Measurements from ENCODE around the gene KLF2. TPM values are rescaled to one million over a fixed set of nuclear protein-coding genes. Genes with fewer than 3 reads are reported as not detected.

Gene KLF2
- total and polyA plus RNA-seq, 8 donors, result 9.5 to 107 (median 59.3) TPM

DNA sequence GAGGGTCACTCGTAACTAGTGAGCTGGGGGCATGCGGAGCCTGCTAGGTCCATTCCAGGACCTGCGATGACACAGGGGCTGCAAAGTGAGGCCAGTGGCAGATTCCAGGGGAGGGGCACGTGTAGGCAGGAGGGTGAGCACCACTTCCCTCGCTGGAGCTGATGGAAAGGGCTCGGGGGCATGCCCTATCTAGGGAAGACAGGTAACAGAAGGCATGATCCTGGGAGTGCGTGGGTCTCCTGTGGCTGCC is 51.2 kb downstream of the KLF2 start:
- Histone ChIP-seq H3K9me3 (no peaks in the 10 kb centered on the region), H3K27me3 (no peaks in the 10 kb centered on the region), H3K36me3 (peaks cover 17 to 60% (median 41%) of the 10 kb centered on the region in 4 donors), H3K27ac (no peak overlapping the region), H3K4me3 (no peak overlapping the region), H3K4me1 (peaks cover 35 to 44% (median 36%) of the 10 kb centered on the region in 4 donors)
- WGBS, 5 donors, result 79 to 97% (median 95%) methylated on average over 6 to 7 of the region's 7 CpGs
- intact Hi-C loops (cut with DNase I; ENCODE audit: low total_unique reads), result no loop called here
- DNase-seq, result no peak
- no peak for TF ChIP-seq POLR2AphosphoS5 (IDR thresholded peaks at IDR 0.05)

DNA sequence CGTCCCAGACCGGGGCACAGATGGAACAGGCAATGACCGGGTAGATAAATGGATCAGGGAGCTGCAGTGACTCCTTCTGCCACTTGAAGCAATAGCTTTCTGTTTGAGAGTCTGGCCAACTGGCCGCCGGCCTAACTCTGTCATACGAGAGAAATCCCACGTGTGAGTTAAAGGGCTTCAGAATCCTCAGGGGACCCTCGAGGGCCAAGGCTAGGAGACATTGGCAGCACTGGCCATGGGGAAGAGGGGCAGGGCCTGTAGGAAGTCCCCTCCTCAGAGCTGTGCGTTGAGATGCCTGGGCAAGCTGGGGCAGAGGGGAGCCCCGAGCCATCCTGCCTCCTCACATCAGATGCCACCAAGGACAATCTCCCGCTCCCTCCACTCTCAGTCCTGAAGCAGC is 51.6 kb downstream of the KLF2 start:
- peaks cover 17 to 62% (median 44%) of the 10 kb centered on the region in 4 donors for H3K36me3 ChIP-seq
- H3K9me3 ChIP-seq, result no peaks in the 10 kb centered on the region
- H3K4me1 ChIP-seq, result peaks cover 32 to 43% (median 33%) of the 10 kb centered on the region in 4 donors
- DNase-seq, result no peak
- 71 to 90% (median 85%) methylated on average over 11 of the region's 11 CpGs for WGBS, 5 donors
- no peak for TF ChIP-seq POLR2A (IDR thresholded peaks at IDR 0.05)
- no peak for TF ChIP-seq POLR2AphosphoS5 (IDR thresholded peaks at IDR 0.05)
- TF ChIP-seq EP300 (IDR thresholded peaks at IDR 0.05), result no peak
- TF ChIP-seq, protein P1, sequence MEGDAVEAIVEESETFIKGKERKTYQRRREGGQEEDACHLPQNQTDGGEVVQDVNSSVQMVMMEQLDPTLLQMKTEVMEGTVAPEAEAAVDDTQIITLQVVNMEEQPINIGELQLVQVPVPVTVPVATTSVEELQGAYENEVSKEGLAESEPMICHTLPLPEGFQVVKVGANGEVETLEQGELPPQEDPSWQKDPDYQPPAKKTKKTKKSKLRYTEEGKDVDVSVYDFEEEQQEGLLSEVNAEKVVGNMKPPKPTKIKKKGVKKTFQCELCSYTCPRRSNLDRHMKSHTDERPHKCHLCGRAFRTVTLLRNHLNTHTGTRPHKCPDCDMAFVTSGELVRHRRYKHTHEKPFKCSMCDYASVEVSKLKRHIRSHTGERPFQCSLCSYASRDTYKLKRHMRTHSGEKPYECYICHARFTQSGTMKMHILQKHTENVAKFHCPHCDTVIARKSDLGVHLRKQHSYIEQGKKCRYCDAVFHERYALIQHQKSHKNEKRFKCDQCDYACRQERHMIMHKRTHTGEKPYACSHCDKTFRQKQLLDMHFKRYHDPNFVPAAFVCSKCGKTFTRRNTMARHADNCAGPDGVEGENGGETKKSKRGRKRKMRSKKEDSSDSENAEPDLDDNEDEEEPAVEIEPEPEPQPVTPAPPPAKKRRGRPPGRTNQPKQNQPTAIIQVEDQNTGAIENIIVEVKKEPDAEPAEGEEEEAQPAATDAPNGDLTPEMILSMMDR (IDR thresholded peaks at IDR 0.05), result no peak
- intact Hi-C loops (cut with DNase I; ENCODE audit: low total_unique reads), result no loop called here
- H3K27ac ChIP-seq, result peak overlapping the region in 2 of 5 donors; percentile 6 to 11
- H3K27me3 ChIP-seq, result no peaks in the 10 kb centered on the region
- H3K4me3 ChIP-seq, result no peak overlapping the region

DNA sequence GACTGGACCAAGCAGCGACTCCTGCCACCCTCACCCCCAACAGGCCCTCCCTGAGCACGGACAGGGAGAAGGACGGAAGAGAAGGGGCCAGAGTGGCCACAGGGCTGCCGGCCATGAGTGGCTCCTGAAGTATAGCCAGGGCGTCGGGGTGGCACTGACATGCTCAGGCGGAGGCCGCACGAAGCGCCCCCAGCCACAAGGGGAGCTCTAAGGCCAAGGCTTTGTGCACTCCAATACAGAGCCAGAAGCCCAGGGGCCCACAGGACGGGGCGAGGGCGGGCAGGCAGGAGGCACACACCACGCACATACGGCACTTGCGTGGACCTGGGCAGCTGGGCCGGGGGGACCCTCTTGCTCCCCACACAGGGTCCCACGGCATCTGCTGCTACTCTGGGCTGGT is 52.0 kb downstream of the KLF2 start:
- Histone ChIP-seq H3K27ac (peak overlapping the region in 2 of 5 donors; percentile 6 to 11), H3K36me3 (peaks cover 17 to 62% (median 48%) of the 10 kb centered on the region in 4 donors), H3K4me1 (peaks cover 28 to 43% (median 29%) of the 10 kb centered on the region in 4 donors), H3K27me3 (no peaks in the 10 kb centered on the region), H3K9me3 (no peaks in the 10 kb centered on the region), H3K4me3 (no peak overlapping the region)
- 81 to 93% (median 88%) methylated on average over 4 to 18 of the region's 18 CpGs for WGBS, 5 donors
- TF ChIP-seq, protein P1 (IDR thresholded peaks at IDR 0.05), result peak in 2 of 7 experiments; percentile 13 to 17
- TF ChIP-seq EP300 (IDR thresholded peaks at IDR 0.05), result no peak
- intact Hi-C loops (cut with DNase I; ENCODE audit: low total_unique reads), result no loop called here
- DNase-seq, result peak in 1 of 2 donors; percentile 57

DNA sequence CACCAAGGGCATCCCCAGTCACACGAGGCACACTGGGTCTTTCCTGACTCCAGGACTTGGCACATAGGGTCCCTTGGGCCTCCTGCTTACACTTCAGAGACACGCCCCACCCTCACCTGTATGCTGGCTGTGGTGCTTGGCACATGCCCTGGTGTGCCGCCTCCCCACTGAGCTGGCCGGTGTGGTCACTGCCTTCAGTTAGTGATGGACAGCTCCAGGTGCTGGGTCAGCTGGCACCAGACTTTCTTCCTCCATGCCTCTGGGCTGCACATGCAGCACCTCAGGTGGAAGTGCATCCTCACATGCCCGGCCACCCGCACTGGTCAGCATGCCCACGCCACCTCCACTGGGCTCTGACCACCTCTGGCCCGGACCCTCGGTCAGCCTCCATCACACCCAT is 52.9 kb downstream of the KLF2 start:
- TF ChIP-seq, protein P1 (IDR thresholded peaks at IDR 0.05), result no peak
- no peak for TF ChIP-seq POLR2AphosphoS5 (IDR thresholded peaks at IDR 0.05)
- TF ChIP-seq POLR2A (IDR thresholded peaks at IDR 0.05), result no peak
- TF ChIP-seq EP300 (IDR thresholded peaks at IDR 0.05), result no peak
- 75 to 90% (median 80%) methylated on average over 6 to 9 of the region's 9 CpGs for WGBS, 5 donors
- no peaks in the 10 kb centered on the region for H3K9me3 ChIP-seq
- no peak overlapping the region for H3K27ac ChIP-seq
- H3K4me3 ChIP-seq, result no peak overlapping the region
- DNase-seq, result no peak
- no peaks in the 10 kb centered on the region for H3K27me3 ChIP-seq
- H3K36me3 ChIP-seq, result peaks cover 17 to 62% (median 51%) of the 10 kb centered on the region in 4 donors
- intact Hi-C loops (cut with DNase I; ENCODE audit: low total_unique reads), result no loop called here
- peaks cover 19 to 40% (median 22%) of the 10 kb centered on the region in 4 donors for H3K4me1 ChIP-seq

Other genes starting within 250 kb of the KLF2 start
- gene TPM4, start 248.3 kb upstream of the KLF2 start, total RNA-seq, result 100 to 1,000 TPM; 167 to 609 (median 275) TPM
- gene TPM4, start 248.3 kb upstream of the KLF2 start, polyA plus RNA-seq, result 100 to 1,000 TPM; 185 to 475 (median 427) TPM
- gene RAB8A, start 212.9 kb upstream of the KLF2 start, total RNA-seq, result 10 to 100 TPM in 3 of 5 donors, 1 to 10 TPM in 2; 1.8 to 49.4 (median 11.2) TPM
- 10 to 100 TPM; 25.4 to 63.4 (median 39.4) TPM for gene RAB8A, start 212.9 kb upstream of the KLF2 start, polyA plus RNA-seq
- 10 to 100 TPM in 3 of 5 donors, 1 to 10 TPM in 2; 6.2 to 24.5 (median 10.6) TPM for gene HSH2D, start 181.1 kb upstream of the KLF2 start, total RNA-seq
- 10 to 100 TPM in 1 of 3 donors, 1 to 10 TPM in 2; 8.2 to 17.7 (median 8.2) TPM for gene HSH2D, start 181.1 kb upstream of the KLF2 start, polyA plus RNA-seq
- not detected for gene CIB3, start 151.3 kb upstream of the KLF2 start, total RNA-seq
- not detected for gene CIB3, start 151.3 kb upstream of the KLF2 start, polyA plus RNA-seq
- 100 to 1,000 TPM in 2 of 5 donors, 10 to 100 TPM in 2, 1 to 10 TPM in 1; 8.2 to 175 (median 61.0) TPM for gene FAM32A, start 139.4 kb upstream of the KLF2 start, total RNA-seq
- 100 to 1,000 TPM in 2 of 3 donors, 10 to 100 TPM in 1; 77.5 to 145 (median 102) TPM for gene FAM32A, start 139.4 kb upstream of the KLF2 start, polyA plus RNA-seq
- 10 to 100 TPM in 4 of 5 donors, 1 to 10 TPM in 1; 2.0 to 92.4 (median 27.1) TPM for gene AP1M1, start 126.9 kb upstream of the KLF2 start, total RNA-seq
- gene AP1M1, start 126.9 kb upstream of the KLF2 start, polyA plus RNA-seq, result 10 to 100 TPM; 24.2 to 32.8 (median 30.4) TPM
- 10 to 100 TPM; 17.7 to 67.7 (median 26.1) TPM for gene EPS15L1, start 147.1 kb downstream of the KLF2 start, total RNA-seq
- gene EPS15L1, start 147.1 kb downstream of the KLF2 start, polyA plus RNA-seq, result 10 to 100 TPM; 15.6 to 20.2 (median 16.2) TPM
- not detected for gene CALR3, start 171.3 kb downstream of the KLF2 start, total RNA-seq
- gene CALR3, start 171.3 kb downstream of the KLF2 start, polyA plus RNA-seq, result not detected
- gene C19orf44, start 171.6 kb downstream of the KLF2 start, total RNA-seq, result 10 to 100 TPM in 1 of 5 donors, 1 to 10 TPM in 3, not detected in 1; 2.6 to 40.3 (median 5.2) TPM
- gene C19orf44, start 171.6 kb downstream of the KLF2 start, polyA plus RNA-seq, result 1 to 10 TPM; 2.4 to 3.9 (median 3.2) TPM
- gene CHERP, start 217.6 kb downstream of the KLF2 start, total RNA-seq, result 10 to 100 TPM in 2 of 5 donors, 1 to 10 TPM in 3; 3.5 to 64.7 (median 9.0) TPM
- gene CHERP, start 217.6 kb downstream of the KLF2 start, polyA plus RNA-seq, result 10 to 100 TPM; 11.5 to 15.8 (median 11.6) TPM
- gene SLC35E1, start 247.6 kb downstream of the KLF2 start, total RNA-seq, result 10 to 100 TPM; 18.3 to 63.7 (median 52.5) TPM
- 10 to 100 TPM; 16.2 to 21.7 (median 16.8) TPM for gene SLC35E1, start 247.6 kb downstream of the KLF2 start, polyA plus RNA-seq

Data from stomach (tissue), 9 donors.